GM18502 (cell line): Measurements from ENCODE around the gene SLC35A2.
"Not testable (repeated sequence)": the region's sequence is repeated elsewhere in the genome, so short reads cannot be mapped to it uniquely, and the experiment has no call there.

Source experiments
- ATAC-seq: cut with Tn5 transposase; IDR thresholded peaks from one replicate; pipeline ENCODE4 v1.9.1; 2021; ENCODE audit warnings: mild to moderate bottlenecking; ENCODE audit not compliant: unreplicated experiment, poor library complexity

The SLC35A2 gene

GRCh38 chrX:48854898-48855297, 56.5 kb downstream of the SLC35A2 start:
- no peak for ATAC-seq

GRCh38 chrX:48854121-48854804, 57.2 kb downstream of the SLC35A2 start:
- not testable (repeated sequence) for ATAC-seq

GRCh38 chrX:48853494-48853893, 58.0 kb downstream of the SLC35A2 start:
- ATAC-seq, result not testable (repeated sequence)
